ENCODE measurements around the gene SERPINA10.

SERPINA10 gene, protein sequence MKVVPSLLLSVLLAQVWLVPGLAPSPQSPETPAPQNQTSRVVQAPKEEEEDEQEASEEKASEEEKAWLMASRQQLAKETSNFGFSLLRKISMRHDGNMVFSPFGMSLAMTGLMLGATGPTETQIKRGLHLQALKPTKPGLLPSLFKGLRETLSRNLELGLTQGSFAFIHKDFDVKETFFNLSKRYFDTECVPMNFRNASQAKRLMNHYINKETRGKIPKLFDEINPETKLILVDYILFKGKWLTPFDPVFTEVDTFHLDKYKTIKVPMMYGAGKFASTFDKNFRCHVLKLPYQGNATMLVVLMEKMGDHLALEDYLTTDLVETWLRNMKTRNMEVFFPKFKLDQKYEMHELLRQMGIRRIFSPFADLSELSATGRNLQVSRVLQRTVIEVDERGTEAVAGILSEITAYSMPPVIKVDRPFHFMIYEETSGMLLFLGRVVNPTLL

DNA sequence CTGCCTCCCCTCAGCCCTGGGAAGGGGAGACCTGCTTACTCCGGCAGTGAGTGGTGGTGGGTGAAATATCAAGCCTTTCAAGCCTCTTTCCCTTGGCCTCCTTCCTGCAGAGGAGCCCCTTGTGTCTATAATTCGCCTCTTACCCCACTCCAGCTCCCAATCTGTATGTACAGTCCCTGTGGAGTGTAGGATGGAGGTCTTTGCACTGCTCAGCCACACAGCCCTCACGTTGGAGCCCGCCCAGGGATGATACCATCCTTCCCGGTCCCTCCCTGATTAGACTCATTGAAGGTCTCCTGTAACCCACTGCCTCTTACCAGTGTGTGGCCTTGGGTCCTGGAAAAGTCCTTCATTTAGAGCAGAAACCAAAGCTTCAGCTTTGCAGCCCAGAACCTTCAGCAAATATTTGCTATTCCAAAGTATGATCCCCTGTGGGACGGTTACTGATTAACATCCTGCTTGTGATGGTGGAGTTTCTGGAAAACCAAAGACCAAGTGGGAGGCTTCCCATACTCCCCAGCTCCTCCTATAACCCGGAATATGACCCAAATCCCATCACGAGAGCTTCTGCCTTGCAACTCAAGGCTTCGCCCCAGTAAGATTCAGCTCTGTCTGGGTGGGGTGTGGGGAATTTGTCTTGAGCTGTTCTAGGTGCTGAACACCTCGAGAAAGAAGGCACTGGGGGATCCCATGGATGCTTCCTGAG lies at the start of gene SERPINA10:
Gene SERPINA10, minus strand, starts transcription at position 397 of the 706 bp plus-strand sequence. CDS start 2,675 bp downstream, outside the sequence.
- Histone ChIP-seq H3K27ac (ENCODE audit: low read depth, low read length) (no peak within 1 kb of the TSS), H3K79me2 (ENCODE audit: control insufficient read depth, low read length) (no peaks in the 10 kb centered on the region), H3K4me1 (ENCODE audit: control insufficient read depth, low read length) (no peaks in the 10 kb centered on the region), H3K4me3 (ENCODE audit: low read length) (no peak within 1 kb of the TSS), H3K27me3 (ENCODE audit: control insufficient read depth, low read length) (no peaks in the 10 kb centered on the region), H3K9me3 (ENCODE audit: control insufficient read depth, insufficient read depth, low read length) (no peaks in the 10 kb centered on the region), H3K9me2 (replicated peaks; ENCODE audit: control insufficient read depth, low read length) (no peaks in the 10 kb centered on the region), H4K20me1 (ENCODE audit: control insufficient read depth, insufficient read depth, low read depth, low read length) (no peaks in the 10 kb centered on the region), H3F3A (ENCODE audit: control insufficient read depth, insufficient read depth) (no peaks in the 10 kb centered on the region), H3K36me3 (ENCODE audit: control insufficient read depth, low read length) (no peaks in the 10 kb centered on the region), H3K4me2 (ENCODE audit: low read length) (no peak within 1 kb of the TSS)
- TF ChIP-seq, protein P1, sequence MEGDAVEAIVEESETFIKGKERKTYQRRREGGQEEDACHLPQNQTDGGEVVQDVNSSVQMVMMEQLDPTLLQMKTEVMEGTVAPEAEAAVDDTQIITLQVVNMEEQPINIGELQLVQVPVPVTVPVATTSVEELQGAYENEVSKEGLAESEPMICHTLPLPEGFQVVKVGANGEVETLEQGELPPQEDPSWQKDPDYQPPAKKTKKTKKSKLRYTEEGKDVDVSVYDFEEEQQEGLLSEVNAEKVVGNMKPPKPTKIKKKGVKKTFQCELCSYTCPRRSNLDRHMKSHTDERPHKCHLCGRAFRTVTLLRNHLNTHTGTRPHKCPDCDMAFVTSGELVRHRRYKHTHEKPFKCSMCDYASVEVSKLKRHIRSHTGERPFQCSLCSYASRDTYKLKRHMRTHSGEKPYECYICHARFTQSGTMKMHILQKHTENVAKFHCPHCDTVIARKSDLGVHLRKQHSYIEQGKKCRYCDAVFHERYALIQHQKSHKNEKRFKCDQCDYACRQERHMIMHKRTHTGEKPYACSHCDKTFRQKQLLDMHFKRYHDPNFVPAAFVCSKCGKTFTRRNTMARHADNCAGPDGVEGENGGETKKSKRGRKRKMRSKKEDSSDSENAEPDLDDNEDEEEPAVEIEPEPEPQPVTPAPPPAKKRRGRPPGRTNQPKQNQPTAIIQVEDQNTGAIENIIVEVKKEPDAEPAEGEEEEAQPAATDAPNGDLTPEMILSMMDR (IDR thresholded peaks at IDR 0.05; ENCODE audit: low read depth, low read length, poor library complexity, severe bottlenecking): no peak

DNA sequence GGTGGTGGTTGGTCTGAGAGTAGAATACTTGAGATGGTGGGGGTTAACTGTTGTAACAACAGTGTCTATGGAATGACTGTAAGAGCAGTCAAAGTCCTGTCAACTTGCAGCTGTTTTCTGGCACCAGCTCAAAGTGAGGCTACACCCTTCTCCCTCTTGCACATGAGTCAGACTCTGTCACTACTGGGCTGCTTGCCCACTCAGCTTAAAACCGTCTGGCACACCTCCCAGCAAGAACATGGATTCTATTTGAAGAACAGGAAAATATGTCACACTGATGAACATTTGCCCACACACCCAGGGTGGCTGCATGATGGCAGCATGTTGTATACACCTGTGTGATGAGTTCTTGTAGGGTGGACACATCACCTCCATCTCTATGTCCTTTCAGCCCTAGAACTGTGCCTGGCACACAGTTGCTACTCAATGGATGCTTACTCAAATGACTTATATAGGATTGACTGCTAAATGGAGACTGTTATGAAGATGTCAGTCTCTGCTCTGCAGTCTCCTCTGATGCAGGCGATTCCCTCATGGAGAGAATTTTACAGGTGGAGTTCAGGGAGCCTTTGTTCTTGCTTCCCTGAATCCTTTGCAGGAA lies 49.4 kb upstream of the SERPINA10 start:
- H3K9me3 ChIP-seq (ENCODE audit: control insufficient read depth, insufficient read depth, low read length): no peaks in the 10 kb centered on the region
- TF ChIP-seq, protein P1 (IDR thresholded peaks at IDR 0.05; ENCODE audit: low read depth, low read length, poor library complexity, severe bottlenecking): no peak
- no peak for TF ChIP-seq EZH2phosphoT487 (IDR thresholded peaks at IDR 0.05; ENCODE audit: borderline replicate concordance, low read length)
- peaks cover 38% of the 10 kb centered on the region for H3K27me3 ChIP-seq (ENCODE audit: control insufficient read depth, low read length)
- no peaks in the 10 kb centered on the region for H3F3A ChIP-seq (ENCODE audit: control insufficient read depth, insufficient read depth)
- no peak overlapping the region for H3K4me3 ChIP-seq (ENCODE audit: low read length)
- H4K20me1 ChIP-seq (ENCODE audit: control insufficient read depth, insufficient read depth, low read depth, low read length): no peaks in the 10 kb centered on the region
- no peaks in the 10 kb centered on the region for H3K9me2 ChIP-seq (replicated peaks; ENCODE audit: control insufficient read depth, low read length)
- H3K4me1 ChIP-seq (ENCODE audit: control insufficient read depth, low read length): peaks cover 24% of the 10 kb centered on the region
- no peaks in the 10 kb centered on the region for H3K79me2 ChIP-seq (ENCODE audit: control insufficient read depth, low read length)
- H3K36me3 ChIP-seq (ENCODE audit: control insufficient read depth, low read length): no peaks in the 10 kb centered on the region
- H3K4me2 ChIP-seq (ENCODE audit: low read length): no peak overlapping the region
- H3K27ac ChIP-seq (ENCODE audit: low read depth, low read length): no peak overlapping the region

DNA sequence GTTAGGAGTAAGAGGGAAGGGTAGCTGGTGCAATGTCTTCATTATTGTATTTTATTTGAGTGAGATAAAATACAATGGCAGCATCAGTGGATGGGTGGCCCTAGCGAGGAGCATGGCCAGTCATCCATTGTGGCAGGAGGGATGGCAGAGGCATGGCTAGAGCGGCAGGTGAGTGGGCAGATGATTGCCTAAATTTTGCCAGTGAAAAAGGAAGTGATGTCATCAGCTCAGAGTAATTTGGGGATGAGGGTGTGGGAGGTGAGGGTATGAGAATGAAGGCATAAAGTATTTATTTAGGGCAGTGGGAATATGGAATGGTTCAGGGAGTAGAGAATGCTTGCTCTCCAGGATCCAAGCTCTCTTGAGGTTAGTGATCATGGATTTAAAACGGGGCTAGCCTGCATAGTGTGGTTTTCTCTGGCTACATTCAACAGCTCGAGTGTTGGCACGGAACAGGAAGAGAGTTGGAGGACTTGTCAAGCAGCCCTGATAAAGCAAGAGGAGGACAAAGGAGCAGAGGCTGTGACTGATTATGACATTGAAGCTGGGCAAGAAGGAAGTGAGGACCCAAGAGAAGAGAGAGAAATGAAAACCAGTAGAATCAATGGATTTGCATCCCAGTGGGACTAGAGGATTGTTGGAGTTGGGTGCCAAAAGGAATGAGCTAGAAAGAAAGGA lies 48.7 kb upstream of the SERPINA10 start:
- no peaks in the 10 kb centered on the region for H3K9me3 ChIP-seq (ENCODE audit: control insufficient read depth, insufficient read depth, low read length)
- no peaks in the 10 kb centered on the region for H3F3A ChIP-seq (ENCODE audit: control insufficient read depth, insufficient read depth)

More for the DNA sequence above, 48.7 kb upstream of the SERPINA10 start:
- Histone ChIP-seq H3K79me2 (ENCODE audit: control insufficient read depth, low read length) (no peaks in the 10 kb centered on the region), H3K9me2 (replicated peaks; ENCODE audit: control insufficient read depth, low read length) (no peaks in the 10 kb centered on the region; the same call in 1 of the 2 replicates), H3K36me3 (ENCODE audit: control insufficient read depth, low read length) (no peaks in the 10 kb centered on the region), H3K27me3 (ENCODE audit: control insufficient read depth, low read length) (peaks cover 32% of the 10 kb centered on the region), H3K4me3 (ENCODE audit: low read length) (no peak overlapping the region), H4K20me1 (ENCODE audit: control insufficient read depth, insufficient read depth, low read depth, low read length) (no peaks in the 10 kb centered on the region), H3K4me2 (ENCODE audit: low read length) (no peak overlapping the region), H3K27ac (ENCODE audit: low read depth, low read length) (no peak overlapping the region), H3K4me1 (ENCODE audit: control insufficient read depth, low read length) (peaks cover 18% of the 10 kb centered on the region)
- TF ChIP-seq, protein P1 (IDR thresholded peaks at IDR 0.05; ENCODE audit: low read depth, low read length, poor library complexity, severe bottlenecking): no peak

Data from DOHH2 (cell line).